Measurements from ENCODE around the gene FMNL2. TPM values are rescaled to one million over a fixed set of nuclear protein-coding genes. Genes with fewer than 3 reads are reported as not detected.

Gene FMNL2
- total RNA-seq, 1 experiment from 2014 or later = 29.0 TPM

DNA sequence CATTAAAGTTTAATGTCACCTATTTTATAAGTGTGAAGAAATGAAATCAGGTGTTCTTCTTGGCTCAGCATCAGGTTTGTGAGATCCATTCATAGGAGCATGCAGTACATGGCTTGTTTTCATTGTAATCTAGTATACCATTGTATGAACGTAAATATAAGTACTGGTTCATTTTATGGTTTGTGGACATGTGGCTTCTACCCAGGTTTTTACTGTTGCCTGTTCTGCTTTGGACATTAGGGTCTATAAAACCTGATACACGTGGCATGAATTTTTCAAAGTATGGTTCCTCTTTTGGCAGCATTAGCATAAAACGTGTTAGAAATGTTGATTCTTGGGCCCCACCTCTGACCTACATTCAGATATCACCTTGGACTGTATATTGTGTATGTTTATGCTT lies 206.7 kb downstream of the FMNL2 start:
- peak overlapping the region; percentile 78; the same call in 1 of the 2 replicates for H3K27ac ChIP-seq
- H3K27me3 ChIP-seq (ENCODE audit: insufficient read depth, low read depth) = no peaks in the 10 kb centered on the region
- CTCF ChIA-PET = interaction anchor here (0.9 kb wide), 1 partner anchor 15 kb away, joined by 3 read pairs; no protein-coding TSS in a partner anchor
- H4K20me1 ChIP-seq (ENCODE audit: insufficient read depth) = no peaks in the 10 kb centered on the region
- H2AFZ ChIP-seq = no peak overlapping the region
- H3K9me2 ChIP-seq (ENCODE audit: insufficient read depth) = no peaks in the 10 kb centered on the region
- peaks cover 30% of the 10 kb centered on the region; the same call in 1 of the 2 replicates for H3K79me2 ChIP-seq (ENCODE audit: low read depth)
- intact Hi-C loops (cut with micrococcal nuclease; ENCODE audit: unreplicated experiment) = loop anchor here (2.0 to 5.0 kb wide), 2 partner anchors 43 to 204 kb away; partner anchors contain the start of gene FMNL2
- no peak overlapping the region for H3K4me2 ChIP-seq
- BruUV-seq (replicated peaks) = no TSS peak
- H3K4me1 ChIP-seq (replicated peaks; ENCODE audit: insufficient read depth) = peaks cover 37% of the 10 kb centered on the region
- no peak overlapping the region for H3K4me3 ChIP-seq
- POLR2A ChIA-PET (ENCODE audit: unreplicated experiment) = no interaction called here
- H3K9me3 ChIP-seq (ENCODE audit: insufficient read depth, low read depth) = no peaks in the 10 kb centered on the region
- TF ChIP-seq, protein P1, sequence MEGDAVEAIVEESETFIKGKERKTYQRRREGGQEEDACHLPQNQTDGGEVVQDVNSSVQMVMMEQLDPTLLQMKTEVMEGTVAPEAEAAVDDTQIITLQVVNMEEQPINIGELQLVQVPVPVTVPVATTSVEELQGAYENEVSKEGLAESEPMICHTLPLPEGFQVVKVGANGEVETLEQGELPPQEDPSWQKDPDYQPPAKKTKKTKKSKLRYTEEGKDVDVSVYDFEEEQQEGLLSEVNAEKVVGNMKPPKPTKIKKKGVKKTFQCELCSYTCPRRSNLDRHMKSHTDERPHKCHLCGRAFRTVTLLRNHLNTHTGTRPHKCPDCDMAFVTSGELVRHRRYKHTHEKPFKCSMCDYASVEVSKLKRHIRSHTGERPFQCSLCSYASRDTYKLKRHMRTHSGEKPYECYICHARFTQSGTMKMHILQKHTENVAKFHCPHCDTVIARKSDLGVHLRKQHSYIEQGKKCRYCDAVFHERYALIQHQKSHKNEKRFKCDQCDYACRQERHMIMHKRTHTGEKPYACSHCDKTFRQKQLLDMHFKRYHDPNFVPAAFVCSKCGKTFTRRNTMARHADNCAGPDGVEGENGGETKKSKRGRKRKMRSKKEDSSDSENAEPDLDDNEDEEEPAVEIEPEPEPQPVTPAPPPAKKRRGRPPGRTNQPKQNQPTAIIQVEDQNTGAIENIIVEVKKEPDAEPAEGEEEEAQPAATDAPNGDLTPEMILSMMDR (conservative IDR thresholded peaks at IDR 0.05) = no peak
- no peak for TF ChIP-seq EZH2 (IDR thresholded peaks at IDR 0.05; ENCODE audit: low read depth)
- H3K36me3 ChIP-seq (ENCODE audit: low read depth) = no peaks in the 10 kb centered on the region
- H3F3A ChIP-seq (ENCODE audit: insufficient read depth, low read depth) = peaks cover 34% of the 10 kb centered on the region
- DNase-seq = no peak

DNA sequence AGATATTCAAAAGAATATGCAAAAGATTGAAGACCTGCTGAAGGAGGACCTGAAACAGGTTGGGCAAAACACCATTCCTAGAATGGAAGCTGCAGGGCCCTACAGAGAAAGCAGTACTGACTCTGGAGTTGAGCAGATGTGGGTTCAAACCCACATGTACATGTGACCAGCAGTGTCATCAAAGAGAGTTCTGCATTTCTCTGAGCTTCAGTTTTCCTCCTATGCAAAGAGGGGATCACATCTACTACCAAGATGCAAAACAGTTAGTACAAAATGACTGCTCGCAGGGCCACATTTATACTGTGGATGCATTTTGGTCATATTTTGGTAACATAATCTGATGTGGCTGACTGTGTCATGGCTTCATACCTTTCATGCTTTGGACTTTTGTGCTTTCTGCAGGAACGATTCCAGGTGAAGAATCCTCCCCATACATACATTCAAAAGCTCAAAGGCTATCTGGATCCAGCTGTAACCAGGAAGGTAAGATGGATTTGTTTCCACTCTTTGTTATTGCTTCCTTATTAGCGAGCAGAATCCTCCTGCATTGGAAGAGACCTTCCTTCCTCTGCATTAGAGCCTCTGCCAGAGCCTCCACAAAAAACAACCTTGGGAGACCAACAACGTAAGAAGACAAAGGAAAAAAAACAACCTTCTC lies 207.5 kb downstream of the FMNL2 start:
- Histone ChIP-seq H3K9me2 (ENCODE audit: insufficient read depth) (no peaks in the 10 kb centered on the region), H4K20me1 (ENCODE audit: insufficient read depth) (no peaks in the 10 kb centered on the region), H3K79me2 (ENCODE audit: low read depth) (peaks cover 30% of the 10 kb centered on the region; the same call in 1 of the 2 replicates), H3K27ac (peak overlapping the region; percentile 78), H3K4me2 (peak overlapping the region; percentile 64), H3K4me3 (peak overlapping the region; percentile 10; the same call in 1 of the 2 replicates), H3K4me1 (replicated peaks; ENCODE audit: insufficient read depth) (peaks cover 37% of the 10 kb centered on the region), H3K9me3 (ENCODE audit: insufficient read depth, low read depth) (no peaks in the 10 kb centered on the region), H2AFZ (0 out of 2 replicates have a peak overlapping the region, but pooled peaks have one; percentile 24), H3K36me3 (ENCODE audit: low read depth) (no peaks in the 10 kb centered on the region), H3F3A (ENCODE audit: insufficient read depth, low read depth) (peaks cover 34% of the 10 kb centered on the region), H3K27me3 (ENCODE audit: insufficient read depth, low read depth) (no peaks in the 10 kb centered on the region)
- BruUV-seq (replicated peaks) = no TSS peak
- CTCF ChIA-PET = no interaction called here
- intact Hi-C loops (cut with micrococcal nuclease; ENCODE audit: unreplicated experiment) = loop anchor here (2.0 to 5.0 kb wide), 2 partner anchors 44 to 205 kb away; partner anchors contain the start of gene FMNL2
- POLR2A ChIA-PET (ENCODE audit: unreplicated experiment) = no interaction called here
- no peak for DNase-seq
- no peak for TF ChIP-seq EZH2 (IDR thresholded peaks at IDR 0.05; ENCODE audit: low read depth)
- TF ChIP-seq, protein P1 (conservative IDR thresholded peaks at IDR 0.05) = no peak

DNA sequence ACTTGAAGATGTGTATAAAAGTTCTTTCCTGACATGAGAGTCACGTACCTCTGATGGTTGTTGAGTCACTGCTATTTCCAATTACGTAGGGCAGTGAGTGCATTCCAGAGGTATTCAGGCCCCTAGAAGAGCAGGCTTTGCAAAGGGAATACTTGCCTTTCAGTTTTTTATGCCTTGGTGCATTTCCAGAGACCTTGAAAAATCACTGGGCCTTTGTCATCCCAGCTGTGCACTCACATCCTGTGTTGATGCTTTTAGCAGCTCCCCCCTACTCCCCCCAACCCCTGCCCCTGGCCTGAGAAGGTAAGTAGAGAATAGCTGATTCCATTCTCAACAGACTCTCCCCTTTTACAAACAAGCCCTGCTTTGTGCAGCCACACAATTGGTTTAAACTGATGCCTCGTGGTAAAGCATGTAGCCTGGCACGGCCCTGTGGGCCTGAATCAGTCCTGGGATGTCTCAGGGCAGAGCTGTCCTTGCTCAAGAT lies 208.1 kb downstream of the FMNL2 start:
- Histone ChIP-seq H3F3A (ENCODE audit: insufficient read depth, low read depth) (peaks cover 34% of the 10 kb centered on the region), H3K4me3 (peak overlapping the region; percentile 10; the same call in 1 of the 2 replicates), H3K36me3 (ENCODE audit: low read depth) (no peaks in the 10 kb centered on the region), H3K4me2 (peak overlapping the region; percentile 64), H3K9me3 (ENCODE audit: insufficient read depth, low read depth) (no peaks in the 10 kb centered on the region), H2AFZ (0 out of 2 replicates have a peak overlapping the region, but pooled peaks have one; percentile 24), H4K20me1 (ENCODE audit: insufficient read depth) (no peaks in the 10 kb centered on the region), H3K27me3 (ENCODE audit: insufficient read depth, low read depth) (no peaks in the 10 kb centered on the region), H3K4me1 (replicated peaks; ENCODE audit: insufficient read depth) (peaks cover 37% of the 10 kb centered on the region), H3K27ac (peak overlapping the region; percentile 78), H3K9me2 (ENCODE audit: insufficient read depth) (no peaks in the 10 kb centered on the region), H3K79me2 (ENCODE audit: low read depth) (peaks cover 30% of the 10 kb centered on the region; the same call in 1 of the 2 replicates)
- no TSS peak for BruUV-seq (replicated peaks)
- CTCF ChIA-PET = interaction anchor here (0.6 kb wide), 1 partner anchor 36 kb away, joined by 14 read pairs; no protein-coding TSS in a partner anchor
- intact Hi-C loops (cut with micrococcal nuclease; ENCODE audit: unreplicated experiment) = loop anchor here (1.0 to 5.0 kb wide), 3 partner anchors 44 to 343 kb away; partner anchors contain the start of gene FMNL2
- POLR2A ChIA-PET (ENCODE audit: unreplicated experiment) = no interaction called here
- TF ChIP-seq EZH2 (IDR thresholded peaks at IDR 0.05; ENCODE audit: low read depth) = no peak
- TF ChIP-seq, protein P1 (conservative IDR thresholded peaks at IDR 0.05) = no peak
- DNase-seq = peak; percentile 35 to 90

Measured in PC-9 (cell line).